H9 (cell line): ENCODE measurements around the gene INTS1. TPM values are rescaled to one million over a fixed set of nuclear protein-coding genes. Genes with fewer than 3 reads are reported as not detected.

Source experiments
- DNase-seq: peaks from one replicate; pipeline ENCODE4 v3.0.0-alpha.2; 2017
- H2AFZ ChIP-seq: one replicate; pipeline ENCODE4 v1.6.1; 2013; ENCODE audit warnings: mild to moderate bottlenecking, low read length, control low read depth, moderate library complexity
- H2AK5ac ChIP-seq: 2 replicates; pipeline ENCODE4 v1.6.1; 2013; ENCODE audit warnings: low read length, control low read depth, mixed read lengths; ENCODE audit not compliant: insufficient read length
- H2BK120ac ChIP-seq: one replicate; pipeline ENCODE4 v1.6.1; 2013; ENCODE audit warnings: low read depth, mild to moderate bottlenecking, low read length, control low read depth, inconsistent platforms; ENCODE audit not compliant: poor library complexity, severe bottlenecking
- H2BK12ac ChIP-seq: 2 replicates; pipeline ENCODE4 v1.6.1; 2013; ENCODE audit warnings: low read length, control low read depth, mixed read lengths, low read depth; ENCODE audit not compliant: insufficient read length
- H2BK15ac ChIP-seq: 2 replicates; pipeline ENCODE4 v1.6.1; 2013; ENCODE audit warnings: low read depth, low read length, control low read depth
- H2BK20ac ChIP-seq: one replicate; pipeline ENCODE4 v1.6.1; 2013; ENCODE audit warnings: low read depth, mild to moderate bottlenecking, low read length, control low read depth, inconsistent platforms; ENCODE audit not compliant: poor library complexity, severe bottlenecking
- H2BK5ac ChIP-seq: 2 replicates; pipeline ENCODE4 v1.6.1; 2013; ENCODE audit warnings: low read length, control low read depth, mixed read lengths; ENCODE audit not compliant: insufficient read length
- H3K14ac ChIP-seq: 2 replicates; pipeline ENCODE4 v1.6.1; 2013; ENCODE audit warnings: low read length, control low read depth; ENCODE audit not compliant: insufficient read depth
- H3K18ac ChIP-seq: 2 replicates; pipeline ENCODE4 v1.6.1; 2013; ENCODE audit warnings: low read depth, mild to moderate bottlenecking, mixed read lengths, low read length, control low read depth; ENCODE audit not compliant: insufficient read length
- H3K23ac ChIP-seq: 2 replicates; pipeline ENCODE4 v1.6.1; 2013; ENCODE audit warnings: low read length, control low read depth, mixed read lengths, low read depth; ENCODE audit not compliant: insufficient read length
- H3K23me2 ChIP-seq: 2 replicates; pipeline ENCODE4 v1.6.1; 2013; ENCODE audit warnings: low read depth, mild to moderate bottlenecking, mixed read lengths, low read length, control low read depth; ENCODE audit not compliant: insufficient read length, poor library complexity, severe bottlenecking
- H3K27ac ChIP-seq: 2 replicates; pipeline ENCODE4 v1.5.1; 2013; ENCODE audit warnings: low read length, control low read depth, mixed read lengths, low read depth; ENCODE audit not compliant: insufficient read length
- H3K27me3 ChIP-seq: 2 replicates; pipeline ENCODE4 v1.6.1; 2013; ENCODE audit warnings: low read length, control low read depth, inconsistent platforms; ENCODE audit not compliant: insufficient read depth
- H3K4ac ChIP-seq: 2 replicates; pipeline ENCODE4 v1.6.1; 2013; ENCODE audit warnings: low read depth, mild to moderate bottlenecking, control low read depth, inconsistent platforms, low read length, moderate library complexity
- H3K4me1 ChIP-seq: 2 replicates; pipeline ENCODE4 v1.6.1; 2013; ENCODE audit warnings: low read length, control low read depth, inconsistent platforms; ENCODE audit not compliant: insufficient read depth
- H3K4me2 ChIP-seq: 2 replicates; pipeline ENCODE4 v1.6.1; 2013; ENCODE audit warnings: low read length, control low read depth, mixed read lengths; ENCODE audit not compliant: insufficient read length, insufficient read depth
- H3K56ac ChIP-seq: 2 replicates; pipeline ENCODE4 v1.6.1; 2013; ENCODE audit warnings: low read depth, mild to moderate bottlenecking, mixed read lengths, low read length, control low read depth; ENCODE audit not compliant: insufficient read length
- H3K79me1 ChIP-seq: 2 replicates; pipeline ENCODE4 v1.6.1; 2013; ENCODE audit warnings: low read depth, mild to moderate bottlenecking, moderate library complexity, low read length, control low read depth, inconsistent platforms; ENCODE audit not compliant: insufficient read depth, poor library complexity, severe bottlenecking
- H3K79me2 ChIP-seq: 2 replicates; pipeline ENCODE4 v1.6.1; 2013; ENCODE audit warnings: low read length, control low read depth, inconsistent platforms; ENCODE audit not compliant: insufficient read depth
- H3K9ac ChIP-seq: 2 replicates; pipeline ENCODE4 v1.6.1; 2013; ENCODE audit warnings: low read length, control low read depth, mixed read lengths; ENCODE audit not compliant: insufficient read length; ENCODE audit errors: extremely low read depth
- H3K9me3 ChIP-seq: one replicate; pipeline ENCODE4 v1.6.1; 2013; ENCODE audit warnings: low read depth, low read length, inconsistent platforms; ENCODE audit not compliant: control insufficient read depth
- H3T11ph ChIP-seq: one replicate; pipeline ENCODE4 v1.6.1; 2013; ENCODE audit warnings: mild to moderate bottlenecking, low read length, control low read depth, inconsistent platforms
- H4K20me1 ChIP-seq: one replicate; pipeline ENCODE4 v1.6.1; 2013; ENCODE audit not compliant: control insufficient read depth, insufficient read length, insufficient read depth
- H4K5ac ChIP-seq: 2 replicates; pipeline ENCODE4 v1.6.1; 2013; ENCODE audit warnings: low read depth, mild to moderate bottlenecking, mixed read lengths, low read length, control low read depth; ENCODE audit not compliant: insufficient read length
- H4K8ac ChIP-seq: replicated peaks from 2 replicates; pipeline ENCODE4 v1.6.1; 2013; ENCODE audit warnings: low read length, control low read depth, mixed read lengths, low read depth; ENCODE audit not compliant: insufficient read length
- H4K91ac ChIP-seq: 2 replicates; pipeline ENCODE4 v1.6.1; 2013; ENCODE audit warnings: low read depth, mild to moderate bottlenecking, moderate library complexity, mixed read lengths, low read length, control low read depth; ENCODE audit not compliant: insufficient read length
- H3K27ac Mint-ChIP-seq, 3 experiments: 2 replicates in 2 of 3; 3 replicates in 1 of 3; pipeline ENCODE4 v1.8.0; 2020 to 2021; ENCODE audit warnings: mixed read lengths in 3 of 3, mild to moderate bottlenecking in 1 of 3, moderate library complexity in 1 of 3
- H3K27me3 Mint-ChIP-seq: 2 replicates; pipeline ENCODE4 v1.8.0; 2021; ENCODE audit warnings: low read depth, mild to moderate bottlenecking, moderate library complexity, mixed read lengths
- H3K36me3 Mint-ChIP-seq, 3 experiments: 2 replicates in 2 of 3; 3 replicates in 1 of 3; pipeline ENCODE4 v1.8.0; 2020 to 2021; ENCODE audit warnings: low read depth in 3 of 3, mixed read lengths in 3 of 3; ENCODE audit not compliant: insufficient read depth in 1 of 3
- H3K4me1 Mint-ChIP-seq, 2 experiments: 2 replicates each; pipeline ENCODE4 v1.8.0; 2020; ENCODE audit warnings: mixed read lengths in 2 of 2
- H3K4me3 Mint-ChIP-seq, 2 experiments: 2 replicates in 1 of 2; 3 replicates in 1 of 2; pipeline ENCODE4 v1.8.0; 2020 to 2021; ENCODE audit warnings: mild to moderate bottlenecking in 2 of 2, mixed read lengths in 2 of 2, moderate library complexity in 1 of 2
- H3K9me3 Mint-ChIP-seq, 2 experiments: 2 replicates in 1 of 2; 3 replicates in 1 of 2; pipeline ENCODE4 v1.8.0; 2020; ENCODE audit warnings: mild to moderate bottlenecking in 2 of 2, mixed read lengths in 2 of 2, moderate library complexity in 1 of 2
- WGBS: extraction: QIAGEN DNeasy Blood & Tissue Kit; methylation state at CpG from one replicate; pipeline ENCODE4 v1.1.7; 2013; ENCODE audit warnings: missing lambda C conversion rate, low lambda C conversion rate, mixed read lengths; ENCODE audit not compliant: insufficient read length; ENCODE audit errors: extremely low coverage; 5-methylcytosine and 5-hydroxymethylcytosine counted together
- total RNA-seq: library from RNA; stranded (reverse); gene quantifications from 2 replicates; pipeline ENCODE4 v1.2.1, GENCODE V29; 2021
- TF ChIP-seq, protein P1 (sequence below): fragments of 200-600 bp; sonication (generic); conservative IDR thresholded peaks from 3 replicates; pipeline ENCODE4 v1.8.0; 2021; ENCODE audit warnings: antibody characterized with exemption, mild to moderate bottlenecking

INTS1 gene
- total RNA-seq, 1 experiment from 2014 or later: 133 TPM

DNA sequence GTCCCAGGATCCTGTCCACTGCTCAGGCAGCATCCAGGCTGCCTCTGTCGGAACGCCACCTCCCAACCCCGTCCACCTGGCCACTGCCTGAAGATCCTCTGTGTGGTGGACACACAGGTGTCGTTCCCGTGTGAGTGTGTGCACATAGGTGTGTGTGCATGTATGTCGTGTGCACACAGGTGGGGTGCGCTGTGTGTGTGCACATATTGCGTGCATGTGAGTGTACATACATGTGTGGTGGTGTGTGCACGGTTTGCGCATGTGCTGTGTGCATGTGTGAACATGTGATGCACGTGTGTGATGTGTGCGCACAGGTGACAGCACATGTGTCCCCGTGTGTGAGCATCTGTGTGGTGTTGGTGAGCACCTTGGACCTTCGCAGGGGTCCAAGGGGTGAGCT, 44.8 kb upstream of the INTS1 start:
- Mint-ChIP-seq H3K36me3 (no peaks in the 10 kb centered on the region), H3K27me3 (no peaks in the 10 kb centered on the region; the same call in 1 of the 2 replicates), H3K4me3 (no peak overlapping the region), H3K4me1 (no peaks in the 10 kb centered on the region), H3K27ac (no peak overlapping the region; a peak in 1 of 7 replicates), H3K9me3 (no peaks in the 10 kb centered on the region; a peak in 1 of 5 replicates)
- no peaks in the 10 kb centered on the region for H3K79me1 ChIP-seq
- H3T11ph ChIP-seq: no peak overlapping the region
- no peak overlapping the region for H4K8ac ChIP-seq
- no peak overlapping the region for H3K56ac ChIP-seq
- H2BK20ac ChIP-seq: no peak overlapping the region
- H3K27me3 ChIP-seq: no peaks in the 10 kb centered on the region
- no peak overlapping the region for H2AFZ ChIP-seq
- no peak overlapping the region for H2BK15ac ChIP-seq
- no peaks in the 10 kb centered on the region for H3K23me2 ChIP-seq
- H2BK12ac ChIP-seq: no peak overlapping the region
- no peak overlapping the region for H3K23ac ChIP-seq
- H3K9me3 ChIP-seq: no peaks in the 10 kb centered on the region
- no peak overlapping the region for H2BK120ac ChIP-seq
- no peak overlapping the region for H3K4ac ChIP-seq
- DNase-seq: no peak
- no peaks in the 10 kb centered on the region for H3K79me2 ChIP-seq
- H3K14ac ChIP-seq: no peak overlapping the region
- no peak overlapping the region for H3K4me2 ChIP-seq
- no peak overlapping the region for H2AK5ac ChIP-seq
- TF ChIP-seq, protein P1, sequence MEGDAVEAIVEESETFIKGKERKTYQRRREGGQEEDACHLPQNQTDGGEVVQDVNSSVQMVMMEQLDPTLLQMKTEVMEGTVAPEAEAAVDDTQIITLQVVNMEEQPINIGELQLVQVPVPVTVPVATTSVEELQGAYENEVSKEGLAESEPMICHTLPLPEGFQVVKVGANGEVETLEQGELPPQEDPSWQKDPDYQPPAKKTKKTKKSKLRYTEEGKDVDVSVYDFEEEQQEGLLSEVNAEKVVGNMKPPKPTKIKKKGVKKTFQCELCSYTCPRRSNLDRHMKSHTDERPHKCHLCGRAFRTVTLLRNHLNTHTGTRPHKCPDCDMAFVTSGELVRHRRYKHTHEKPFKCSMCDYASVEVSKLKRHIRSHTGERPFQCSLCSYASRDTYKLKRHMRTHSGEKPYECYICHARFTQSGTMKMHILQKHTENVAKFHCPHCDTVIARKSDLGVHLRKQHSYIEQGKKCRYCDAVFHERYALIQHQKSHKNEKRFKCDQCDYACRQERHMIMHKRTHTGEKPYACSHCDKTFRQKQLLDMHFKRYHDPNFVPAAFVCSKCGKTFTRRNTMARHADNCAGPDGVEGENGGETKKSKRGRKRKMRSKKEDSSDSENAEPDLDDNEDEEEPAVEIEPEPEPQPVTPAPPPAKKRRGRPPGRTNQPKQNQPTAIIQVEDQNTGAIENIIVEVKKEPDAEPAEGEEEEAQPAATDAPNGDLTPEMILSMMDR: no peak
- H3K9ac ChIP-seq: no peak overlapping the region
- no peak overlapping the region for H3K18ac ChIP-seq
- no peak overlapping the region for H4K5ac ChIP-seq
- H2BK5ac ChIP-seq: no peak overlapping the region
- H3K4me1 ChIP-seq: no peaks in the 10 kb centered on the region
- WGBS: no CpG with 5 or more reads among the region's 14 CpGs
- H3K27ac ChIP-seq: no peak overlapping the region
- H4K20me1 ChIP-seq: no peaks in the 10 kb centered on the region
- H4K91ac ChIP-seq: no peak overlapping the region
